HG02981 (cell line): ENCODE measurements around the gene TEX35.
A peak's percentile ranks its signal among the peaks of the same experiment; 100 is the strongest.
"Not testable (repeated sequence)": the region's sequence is repeated elsewhere in the genome, so short reads cannot be mapped to it uniquely, and the experiment has no call there.

Experiments used
- ATAC-seq: cut with Tn5 transposase; IDR thresholded peaks from one replicate; pipeline ENCODE4 v1.9.1; 2021; ENCODE audit warnings: mild to moderate bottlenecking, moderate library complexity; ENCODE audit not compliant: unreplicated experiment

TEX35 gene

DNA sequence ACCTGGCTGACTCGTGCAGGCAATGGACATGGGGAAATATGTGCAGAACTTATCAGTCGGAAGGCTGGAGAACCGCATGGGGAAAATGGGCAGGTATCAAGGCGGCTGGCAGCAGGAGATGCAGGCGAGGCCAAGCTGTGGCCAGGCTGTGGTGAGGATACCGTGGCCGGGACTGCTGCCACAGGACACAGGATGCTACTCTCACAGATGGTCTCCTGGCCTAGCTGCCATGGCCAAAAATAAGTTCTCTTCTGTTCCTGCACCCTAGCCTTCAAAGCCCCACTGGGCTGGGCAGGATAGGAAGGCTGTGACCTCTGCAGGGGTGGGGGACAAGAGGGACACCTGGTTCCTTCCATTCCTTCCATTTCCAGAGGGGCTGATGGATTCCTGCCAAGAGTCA, 26.4 kb downstream of the TEX35 start:
- no peak for ATAC-seq

DNA sequence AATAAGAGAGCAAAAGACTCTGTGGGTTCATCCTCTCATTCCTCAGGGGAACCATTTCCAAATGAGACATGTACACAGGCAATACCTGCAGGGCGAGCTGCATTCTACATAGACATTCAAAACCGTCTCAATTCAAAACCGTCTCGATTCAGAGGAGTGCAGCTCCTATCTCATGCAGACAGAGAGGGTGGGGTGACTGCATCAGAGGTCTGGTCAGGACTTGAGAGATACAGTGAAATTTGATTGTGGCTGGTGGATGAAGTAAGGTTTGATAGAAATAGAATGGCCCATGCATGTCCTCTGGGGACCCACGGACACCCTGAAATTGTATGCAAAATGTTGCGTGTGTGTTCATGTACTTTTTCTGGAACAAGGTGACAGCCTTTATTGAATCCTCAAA, 27.3 kb downstream of the TEX35 start:
- ATAC-seq, result no peak

DNA sequence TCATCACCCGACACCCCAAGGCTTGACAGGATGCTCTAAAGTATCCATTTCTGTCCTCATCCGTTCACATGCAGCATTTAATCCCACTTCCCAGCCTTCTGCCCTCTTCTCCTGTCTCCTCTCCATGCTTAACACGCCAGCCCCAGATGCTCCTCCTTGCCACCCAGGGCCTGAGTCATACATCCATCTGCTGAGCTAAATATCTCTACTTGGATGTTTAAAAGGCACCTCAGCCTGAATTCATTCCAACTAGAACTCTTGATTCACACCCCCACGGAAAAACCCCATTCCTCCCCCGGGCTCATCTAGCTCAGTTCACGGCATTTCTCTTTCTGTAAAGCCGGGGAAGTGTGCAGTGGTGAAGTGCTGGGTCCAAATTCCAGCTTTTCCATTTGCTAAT, 27.7 kb downstream of the TEX35 start:
- no peak for ATAC-seq

DNA sequence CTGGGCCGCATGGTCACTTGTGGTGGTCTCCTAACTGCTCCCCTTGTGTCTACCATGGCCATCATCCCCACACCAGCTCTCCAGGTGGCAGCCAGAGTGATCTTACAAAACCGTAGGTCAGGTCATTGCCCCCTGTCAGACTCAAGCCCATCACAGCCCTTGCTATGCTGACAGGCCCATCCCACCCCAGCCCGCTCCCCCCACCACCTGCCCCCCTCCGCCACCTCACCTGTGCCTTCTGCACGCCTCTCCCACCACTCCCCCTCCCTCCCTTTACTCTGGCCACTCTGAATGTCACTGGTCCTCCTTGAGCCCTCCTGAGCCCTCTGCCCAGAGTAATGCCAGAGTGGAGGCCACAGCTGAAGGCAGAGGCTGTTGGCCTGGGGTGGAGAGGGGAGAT, 28.5 kb downstream of the TEX35 start:
- ATAC-seq, result no peak

DNA sequence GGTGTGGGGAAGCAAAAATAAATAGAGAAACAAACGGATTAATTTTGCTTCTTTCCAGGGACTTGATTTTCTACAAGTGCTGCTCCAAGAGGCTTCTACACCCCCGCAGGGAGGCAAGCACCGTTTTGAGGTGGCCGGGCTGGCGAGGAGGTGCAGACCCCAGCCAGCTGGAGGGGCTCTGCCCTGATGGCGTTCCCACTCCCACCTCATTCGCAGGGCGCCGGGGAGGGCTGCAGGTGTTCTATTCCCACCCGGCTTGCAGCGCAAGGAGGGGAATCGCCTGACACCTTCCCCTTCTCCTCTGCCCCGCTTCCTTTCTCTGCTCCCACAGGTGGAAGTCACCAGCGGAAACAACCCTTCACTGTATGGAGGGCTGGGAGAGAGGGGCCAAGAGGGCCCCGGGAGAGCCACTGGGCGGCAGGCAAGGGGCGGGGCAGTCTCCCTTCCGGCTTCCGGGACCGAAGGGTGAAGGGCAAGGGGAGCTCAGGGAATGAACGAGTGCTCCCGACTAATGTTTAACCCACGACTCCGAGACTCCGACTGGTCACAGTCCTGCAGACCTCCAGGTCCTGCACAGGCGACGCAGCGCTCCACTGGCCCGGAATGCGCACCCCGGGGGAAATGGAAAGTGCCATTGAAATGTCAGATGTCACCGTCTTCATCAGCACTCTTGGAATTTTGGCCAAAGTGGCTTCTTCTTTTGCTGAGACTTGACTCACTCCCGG, 29.1 kb downstream of the TEX35 start:
- ATAC-seq, result peak; percentile 25

DNA sequence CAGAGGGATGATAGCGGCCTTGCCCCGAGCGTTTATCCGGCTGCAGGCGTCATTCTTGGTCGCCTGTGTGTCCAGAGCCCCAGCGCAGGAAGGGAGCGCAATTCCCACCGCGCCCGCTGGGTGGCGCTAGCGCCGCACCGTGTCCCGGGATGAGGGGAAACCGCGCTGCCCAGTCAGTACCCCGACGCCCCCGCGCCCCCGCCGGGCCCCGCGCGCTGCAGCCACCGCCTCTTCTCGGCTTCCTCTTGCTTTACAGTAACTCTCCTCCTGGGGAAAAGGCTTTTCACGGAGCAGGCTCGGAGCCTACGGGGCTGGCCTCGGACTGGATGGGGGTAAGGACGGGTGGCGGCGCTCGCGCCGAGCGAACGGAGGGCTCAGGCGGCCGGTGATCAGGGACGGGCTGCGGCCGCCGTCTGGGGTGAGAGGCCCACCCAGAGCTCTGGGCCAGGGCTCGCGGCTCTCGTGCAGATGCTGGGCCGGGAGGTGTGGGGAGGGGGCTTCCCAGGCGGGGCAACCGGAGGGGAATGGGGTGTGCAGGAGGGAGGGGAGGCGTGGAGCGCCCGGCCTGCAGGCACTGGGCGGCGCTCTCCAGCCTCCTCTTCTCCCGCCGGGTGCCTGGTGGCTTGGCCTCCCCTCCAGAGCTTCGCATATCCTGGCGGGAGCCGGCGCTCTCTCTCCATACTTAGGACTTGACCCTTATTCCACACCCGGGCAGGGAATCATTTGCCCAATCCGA, 29.8 kb downstream of the TEX35 start:
- peak; percentile 75 for ATAC-seq

DNA sequence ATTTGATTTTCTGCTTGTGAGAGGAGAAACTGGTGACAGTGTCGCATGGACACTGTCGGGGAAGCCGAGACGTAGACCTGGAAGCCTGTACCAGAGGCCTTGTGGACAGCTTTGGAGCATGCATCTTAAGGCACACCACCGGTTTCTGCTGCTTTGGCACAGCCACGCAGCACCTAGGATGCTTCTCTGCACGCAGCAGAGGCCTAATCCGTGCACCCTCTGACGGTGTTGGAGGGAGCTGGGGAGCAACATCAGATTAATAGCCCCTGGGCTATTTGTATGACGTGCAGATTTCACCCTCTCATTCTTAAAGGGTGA, 30.3 kb downstream of the TEX35 start:
- peak; percentile 48 for ATAC-seq

DNA sequence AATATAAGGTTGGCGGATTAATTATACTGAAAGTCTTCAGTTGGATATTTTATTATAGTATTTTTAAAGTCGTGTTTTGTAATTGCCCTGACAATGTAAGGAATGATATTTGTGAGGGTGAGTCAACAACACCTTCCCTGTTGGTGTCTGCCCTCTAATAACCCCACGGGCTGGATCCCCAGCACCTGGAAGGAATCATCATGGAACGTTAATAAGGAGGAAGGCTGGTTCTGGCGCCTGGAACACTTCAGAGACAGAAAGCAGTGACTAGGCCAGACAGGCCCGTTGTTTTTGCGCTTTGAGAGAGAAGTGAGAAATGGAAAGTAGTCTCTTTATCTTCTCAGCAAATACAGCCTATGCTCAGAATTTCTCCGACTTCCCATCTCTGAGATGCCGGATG, 31.6 kb downstream of the TEX35 start:
- ATAC-seq, result no peak

DNA sequence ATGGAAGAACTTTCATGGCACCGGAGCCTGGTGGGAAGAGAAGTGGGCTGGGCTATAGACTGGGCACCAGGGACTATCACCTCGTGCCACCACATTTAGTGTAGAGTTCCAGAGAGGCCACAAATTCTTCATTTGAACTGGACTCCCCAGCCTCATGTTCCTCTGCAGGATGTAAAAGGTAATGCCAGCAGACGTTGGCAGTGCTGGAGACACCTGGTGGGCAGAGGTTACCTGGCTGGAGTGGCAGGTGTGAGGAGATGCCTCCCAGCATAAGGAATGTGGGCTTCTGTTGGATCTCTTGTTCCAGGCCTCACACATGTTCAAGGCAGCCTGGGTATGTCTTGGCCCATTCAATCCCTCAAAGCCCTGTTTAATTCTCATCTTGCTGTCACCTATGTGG, 35.2 kb downstream of the TEX35 start:
- no peak for ATAC-seq

DNA sequence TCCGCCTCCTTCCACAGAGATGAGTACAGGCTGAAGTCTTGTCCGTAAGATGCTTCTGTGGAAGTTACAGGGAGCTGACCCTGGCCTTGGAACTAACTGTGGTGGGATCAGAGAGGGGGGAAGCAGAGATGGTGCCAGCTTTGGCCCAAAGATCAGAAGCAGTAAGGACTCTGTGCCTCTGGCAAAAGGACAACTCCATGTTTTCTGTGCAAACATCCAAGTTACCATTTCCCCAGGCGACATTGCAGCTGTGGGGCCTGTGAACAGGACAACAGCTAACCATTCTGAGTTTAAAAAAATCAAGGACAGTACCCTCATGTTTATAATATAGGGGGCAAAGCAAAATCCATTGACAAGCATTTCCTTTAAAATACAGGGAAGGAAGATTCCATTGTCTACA, 38.4 kb downstream of the TEX35 start:
- ATAC-seq, result no peak

DNA sequence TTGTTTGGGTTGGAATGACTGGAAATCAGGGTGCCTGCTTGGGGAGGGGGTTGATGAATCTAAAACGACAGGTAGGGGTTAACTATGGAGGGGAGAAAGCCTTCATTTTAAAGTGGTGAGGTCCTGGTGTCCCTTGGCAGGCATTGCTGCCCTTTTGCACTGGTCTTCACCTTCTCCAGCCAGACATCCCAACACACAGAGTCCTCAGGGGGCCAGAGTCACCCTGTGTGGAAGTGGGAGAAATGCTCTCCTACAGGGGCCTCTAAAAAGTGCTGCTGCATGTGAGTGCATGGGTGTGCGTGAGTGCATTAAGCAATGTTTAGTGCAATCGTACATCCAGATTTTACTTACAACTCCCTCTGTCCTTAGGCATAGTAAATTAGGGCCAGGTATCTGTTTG, 39.0 kb downstream of the TEX35 start:
- ATAC-seq, result no peak

DNA sequence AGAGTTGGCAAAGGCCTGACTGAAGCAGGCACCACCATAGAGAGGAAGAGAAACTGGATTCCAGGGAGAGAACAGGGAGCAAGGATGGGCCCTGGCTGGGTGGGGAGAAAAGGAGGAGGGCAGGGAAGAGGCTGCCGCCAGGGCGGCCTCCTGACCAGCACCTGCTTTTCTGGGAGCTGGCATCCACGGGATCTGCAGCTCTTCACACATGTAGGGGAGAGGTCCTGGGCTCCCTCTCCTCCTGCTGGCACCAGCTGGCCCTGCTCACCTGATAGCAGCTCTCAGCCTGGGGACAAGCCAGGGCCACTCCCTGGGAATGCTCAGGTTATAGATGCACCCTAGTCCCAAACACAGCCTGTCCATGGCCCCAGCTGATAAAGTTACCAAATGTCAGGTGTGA, 39.9 kb downstream of the TEX35 start:
- no peak for ATAC-seq

DNA sequence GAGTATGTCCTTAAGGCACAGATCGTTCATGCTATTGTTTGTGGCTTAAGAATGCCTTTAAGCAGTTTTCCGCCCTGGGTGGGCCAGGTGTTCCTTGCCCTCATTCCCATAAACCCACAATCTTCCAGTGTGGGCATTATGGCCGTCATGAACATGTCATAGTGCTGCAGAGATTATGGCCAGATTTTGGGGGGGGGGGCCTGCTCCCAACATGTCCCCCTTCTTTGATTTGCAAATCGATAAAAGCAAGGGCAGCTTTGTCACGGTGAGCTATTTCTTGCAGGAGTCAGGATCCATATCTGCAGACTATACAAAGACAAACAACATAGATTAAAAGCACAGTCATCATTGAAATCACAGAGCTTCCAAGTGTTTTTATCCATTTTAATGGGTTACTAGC, 41.4 kb downstream of the TEX35 start:
- ATAC-seq, result not testable (repeated sequence)

DNA sequence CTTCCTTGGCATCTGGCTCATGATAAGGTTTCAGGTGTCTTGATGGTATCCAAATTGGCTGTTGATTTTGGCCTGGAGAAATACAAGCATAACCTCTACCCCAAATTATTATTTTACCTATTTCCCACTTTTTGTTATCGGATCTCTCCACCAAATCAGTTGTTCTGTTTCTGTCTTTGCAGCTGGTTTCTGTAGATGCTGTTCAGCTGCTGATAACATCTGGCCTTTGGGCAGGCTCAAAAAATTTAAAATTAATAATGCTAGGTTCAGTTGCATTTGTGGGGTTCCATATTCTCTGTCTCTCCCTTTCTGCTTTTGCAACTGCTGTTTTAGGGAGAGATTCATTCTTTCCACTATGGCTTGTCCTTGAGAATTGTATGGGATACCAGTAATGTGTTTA, 42.7 kb downstream of the TEX35 start:
- not testable (repeated sequence) for ATAC-seq

DNA sequence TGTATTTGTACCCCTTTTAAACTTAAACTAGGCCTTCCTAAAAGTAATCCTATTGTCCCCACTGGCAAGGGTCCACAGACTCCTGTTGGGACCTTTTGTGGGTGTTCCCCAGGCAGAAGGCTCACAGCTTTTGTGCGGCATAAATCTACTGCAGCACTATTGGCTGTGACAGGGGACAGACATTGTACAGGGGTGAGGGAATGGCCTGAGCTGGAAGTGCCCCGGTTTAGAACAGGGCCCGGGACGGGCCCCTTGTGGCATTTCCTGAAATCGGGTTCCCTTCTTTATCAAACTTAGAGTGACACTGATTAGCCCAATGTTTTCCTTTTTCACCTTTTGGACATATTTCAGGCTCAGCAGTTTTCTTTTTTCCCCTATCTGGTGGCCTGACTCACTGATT, 45.9 kb downstream of the TEX35 start:
- ATAC-seq, result not testable (repeated sequence)

DNA sequence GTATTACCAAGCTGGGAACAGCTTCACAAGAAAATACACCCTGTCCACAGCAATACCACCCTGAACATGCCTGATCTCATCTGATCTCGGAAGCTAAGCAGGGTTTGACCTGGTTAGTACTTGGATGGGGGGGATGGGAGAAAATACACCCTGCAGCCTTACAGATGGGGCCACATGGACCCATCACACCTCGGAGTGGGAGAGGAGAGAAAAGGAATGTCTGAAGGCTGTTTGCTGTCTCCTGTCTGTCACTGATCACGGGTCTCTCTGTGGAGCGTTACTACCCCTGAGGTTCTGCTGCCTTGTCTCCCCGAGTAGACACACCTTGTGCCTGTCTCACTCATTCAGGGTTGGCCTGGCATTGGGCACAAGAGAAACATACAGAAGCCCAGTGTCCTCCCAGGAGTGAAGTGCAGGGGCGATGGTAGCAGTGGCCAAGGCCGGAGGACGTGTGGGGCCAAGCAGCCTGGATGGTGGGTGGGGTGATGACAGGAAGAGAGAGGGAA, 48.0 kb downstream of the TEX35 start:
- ATAC-seq, result no peak

DNA sequence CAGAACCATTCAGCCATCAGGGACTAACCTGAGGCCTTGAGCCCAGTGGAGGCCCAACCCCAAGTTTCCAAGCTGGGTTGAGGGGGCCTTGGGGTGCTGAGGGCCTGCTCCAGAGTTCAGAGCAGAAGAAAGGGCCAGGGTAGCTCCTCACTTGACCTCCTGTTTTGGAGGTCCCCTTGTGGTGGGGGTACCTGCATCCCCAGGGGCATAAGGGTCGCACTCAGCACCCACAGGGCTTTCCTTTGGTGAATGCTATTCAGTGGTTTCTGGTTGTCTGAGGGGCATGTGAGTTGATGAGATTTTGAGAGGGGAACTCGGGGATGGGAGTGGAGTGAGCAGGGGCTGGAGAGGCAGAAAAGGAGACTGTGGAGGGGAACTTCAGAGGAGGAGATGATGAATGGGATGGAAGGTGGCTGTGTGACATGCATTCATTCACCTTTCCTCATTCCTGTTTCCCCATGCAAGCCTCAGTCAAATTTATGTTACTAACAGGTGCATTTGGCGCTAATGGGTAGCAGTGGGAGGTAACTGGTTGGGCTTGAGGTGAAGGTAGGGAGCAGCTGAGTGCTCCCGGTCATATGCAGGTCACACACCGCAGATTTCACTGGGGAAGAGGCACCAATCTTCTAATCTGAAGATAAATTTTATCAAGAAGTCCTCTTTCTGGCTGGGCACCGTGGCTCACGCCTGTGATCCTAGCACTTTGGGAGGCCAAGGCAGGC, 50.4 kb downstream of the TEX35 start:
- ATAC-seq, result no peak

DNA sequence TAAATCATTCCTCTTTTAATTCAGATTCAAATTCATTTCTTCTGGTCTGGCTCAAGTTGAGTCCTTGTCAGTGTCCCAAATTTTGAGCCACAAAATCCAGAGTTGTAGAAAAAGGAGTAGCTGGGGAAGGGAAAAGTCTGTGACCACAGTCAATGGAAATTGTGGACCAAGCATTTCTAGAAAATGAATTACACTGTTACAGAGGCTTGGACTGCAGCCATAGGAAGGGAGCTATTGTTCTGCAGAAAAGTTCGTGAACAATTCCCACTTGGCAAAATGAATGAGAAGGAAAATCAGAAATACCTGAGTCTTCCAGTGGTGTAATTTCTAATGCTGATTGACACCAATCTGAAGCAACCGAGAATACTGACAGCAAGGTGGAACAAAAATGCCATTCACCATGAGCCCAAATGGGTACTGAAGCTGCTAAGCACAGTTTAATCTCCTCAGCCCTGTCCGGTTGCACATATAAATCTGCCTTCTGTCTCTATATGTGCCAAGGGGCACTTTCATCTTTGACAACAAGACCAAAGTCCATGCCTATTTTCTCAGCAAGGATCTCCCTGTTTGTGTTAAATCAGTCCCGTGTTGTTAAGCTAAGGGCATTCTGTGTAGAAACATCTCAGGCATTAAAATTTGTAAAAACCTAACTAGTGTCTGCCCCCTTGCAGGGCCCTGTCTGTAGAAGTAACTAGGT, 51.3 kb downstream of the TEX35 start:
- no peak for ATAC-seq

DNA sequence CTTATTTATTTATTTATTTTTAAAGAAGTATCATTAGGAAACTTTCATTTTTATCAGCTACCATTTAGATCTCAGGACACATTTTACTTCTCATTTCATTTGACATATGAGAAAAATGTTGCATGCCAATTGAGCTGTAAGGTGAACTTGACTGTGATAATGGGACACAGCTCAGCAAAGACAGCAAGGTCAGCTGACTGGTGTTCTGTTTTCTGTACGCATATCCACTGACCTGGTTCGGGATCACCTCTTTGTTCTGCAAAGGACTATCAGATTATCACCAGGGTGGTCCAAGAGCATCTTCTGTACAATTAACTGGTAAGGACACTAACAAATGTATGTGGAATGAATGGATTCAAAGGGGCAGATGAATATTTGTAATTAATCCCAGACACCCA, 51.9 kb downstream of the TEX35 start:
- no peak for ATAC-seq

DNA sequence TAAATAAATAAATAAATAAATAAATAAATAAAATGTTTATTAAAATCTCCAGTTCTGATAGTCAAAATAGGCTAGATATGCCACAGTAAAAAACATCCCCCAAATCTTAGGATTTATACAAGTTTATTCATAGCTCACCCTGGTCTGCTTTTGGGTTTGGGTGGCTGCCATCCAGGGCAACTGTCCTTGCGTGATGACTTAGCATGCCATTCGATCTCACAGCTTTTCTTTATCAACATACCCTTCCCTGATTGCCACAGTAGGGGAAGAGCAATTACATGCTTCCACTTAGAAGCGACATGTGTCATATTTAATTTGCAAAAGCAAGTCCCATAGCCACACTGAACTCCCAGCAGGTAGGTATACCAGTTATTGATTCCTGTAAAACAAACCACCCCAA, 52.7 kb downstream of the TEX35 start:
- no peak for ATAC-seq

DNA sequence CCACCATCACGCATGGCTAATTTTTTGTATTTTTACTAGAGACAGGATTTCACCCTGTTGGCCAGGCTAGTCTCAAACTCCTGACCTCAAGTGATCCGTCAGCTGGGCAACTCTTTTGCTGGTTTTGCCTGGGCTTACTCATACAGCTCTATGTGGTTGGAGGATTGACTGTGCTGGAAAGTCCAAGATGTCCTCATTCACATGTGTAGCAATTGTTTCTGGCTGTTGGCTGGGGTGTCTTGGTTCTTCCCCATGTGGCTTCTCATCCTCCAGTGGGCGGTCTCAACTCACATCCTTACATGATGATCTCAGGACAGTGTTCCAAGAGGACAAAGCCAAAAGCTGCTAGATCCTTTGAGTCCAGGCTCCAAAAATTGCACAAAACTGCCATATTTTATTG, 53.3 kb downstream of the TEX35 start:
- ATAC-seq, result peak; percentile 93
